GM06990 (cell line): ENCODE results near the gene UVSSA.

Experiments
- DNase-seq: peaks from one replicate; pipeline ENCODE4 v3.0.0-alpha.2; 2011; ENCODE audit not compliant: insufficient read length; ENCODE audit errors: extremely low read depth
- H3K27me3 ChIP-seq: replicated peaks from 2 replicates; pipeline ENCODE4 v1.6.0; 2011; ENCODE audit warnings: low read length; ENCODE audit not compliant: control insufficient read depth, insufficient read depth
- H3K36me3 ChIP-seq: 2 replicates; pipeline ENCODE4 v1.5.1; 2011; ENCODE audit warnings: low read length; ENCODE audit not compliant: control insufficient read depth, insufficient read depth
- H3K4me3 ChIP-seq: replicated peaks from 2 replicates; pipeline ENCODE4 v1.5.1; 2011; ENCODE audit warnings: low read depth, mild to moderate bottlenecking, control low read depth, low read length
- CTCF ChIP-seq: IDR thresholded peaks from 2 replicates; pipeline ENCODE4 v1.5.1; 2011; ENCODE audit warnings: low read length, control low read depth, mild to moderate bottlenecking, inconsistent platforms; ENCODE audit not compliant: insufficient read depth, poor library complexity, severe bottlenecking

The UVSSA gene

GRCh38 chr4:1378559-1379231, 31.7 kb downstream of the UVSSA start:
- Histone ChIP-seq H3K27me3 (no peaks in the 10 kb centered on the region), H3K36me3 (peaks cover 3% of the 10 kb centered on the region), H3K4me3 (no peak overlapping the region)
- TF ChIP-seq CTCF, result no peak
- DNase-seq, result no peak

- no peak overlapping the region for H3K4me3 ChIP-seq
- peaks cover 4% of the 10 kb centered on the region for H3K36me3 ChIP-seq
- DNase-seq, result no peak
- no peak for TF ChIP-seq CTCF
- H3K27me3 ChIP-seq, result no peaks in the 10 kb centered on the region
Measured at GRCh38 chr4:1379351-1379781, 32.4 kb downstream of the UVSSA start.

DNA sequence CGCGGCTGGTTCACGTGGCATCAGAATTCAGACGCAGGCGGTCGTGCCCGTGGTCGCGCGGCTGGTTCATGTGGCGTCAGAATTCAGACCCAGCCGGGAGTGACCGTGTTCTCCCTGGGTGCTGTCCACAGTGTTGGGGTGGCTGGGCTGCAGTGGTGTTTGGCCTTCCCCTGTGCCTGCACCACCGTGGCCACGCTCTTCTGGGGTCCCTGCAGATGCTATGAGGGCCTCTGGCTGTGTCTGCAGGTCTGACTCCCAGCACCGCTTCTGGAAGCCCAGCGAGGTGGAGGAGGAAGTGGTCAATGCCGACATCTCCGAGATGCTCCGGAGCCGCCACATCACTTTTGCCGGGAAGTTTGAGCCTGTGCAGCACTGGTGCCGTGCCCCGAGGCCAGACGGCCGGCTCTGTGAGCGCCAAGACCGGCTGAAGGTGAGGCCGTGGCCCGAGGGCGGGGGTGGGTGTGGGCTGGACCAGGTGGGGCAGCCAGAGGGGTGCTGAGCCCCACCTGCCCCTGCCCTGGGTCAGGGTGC, 32.9 kb downstream of the UVSSA start:
- no peak for TF ChIP-seq CTCF
- H3K4me3 ChIP-seq, result no peak overlapping the region

DNA sequence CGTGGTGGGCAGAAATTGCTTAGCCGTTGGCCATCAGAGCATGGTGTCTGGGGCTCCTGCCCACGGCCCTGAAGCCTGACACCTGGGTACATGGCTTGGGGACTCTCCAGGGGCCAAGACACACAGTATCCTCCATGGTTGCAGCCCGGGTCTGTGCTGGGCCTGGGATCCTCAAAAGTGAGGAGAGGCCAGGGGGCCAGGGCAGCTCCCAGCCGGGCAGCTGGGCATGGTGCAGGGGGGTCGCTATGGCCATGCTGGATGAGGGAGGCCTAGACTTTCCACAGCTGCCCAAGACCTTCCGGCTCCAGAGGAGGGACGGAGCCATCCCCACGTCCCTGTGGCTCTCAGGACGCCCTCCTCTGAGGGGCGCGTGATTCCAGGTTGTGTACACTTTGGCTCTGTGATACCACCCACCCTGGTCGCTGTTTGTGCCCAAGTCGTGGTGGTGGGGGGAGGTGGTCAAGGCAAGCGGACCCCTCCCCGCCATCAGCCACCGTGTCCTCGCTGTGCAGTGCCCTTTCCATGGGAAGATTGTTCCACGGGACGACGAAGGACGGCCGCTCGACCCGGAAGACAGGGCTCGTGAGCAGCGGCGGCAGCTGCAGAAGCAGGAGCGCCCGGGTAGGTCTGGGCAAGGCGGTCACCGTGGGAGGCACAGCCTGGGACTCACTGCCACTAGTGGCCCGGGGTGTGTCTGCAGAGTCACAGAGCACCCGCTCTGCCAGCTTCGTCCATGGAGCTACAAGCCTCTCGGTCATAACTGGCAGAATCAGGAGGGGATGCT, 33.6 kb downstream of the UVSSA start:
- no peak for DNase-seq
- TF ChIP-seq CTCF, result no peak
- peaks cover 3% of the 10 kb centered on the region for H3K36me3 ChIP-seq
- H3K4me3 ChIP-seq, result no peak overlapping the region
- H3K27me3 ChIP-seq, result no peaks in the 10 kb centered on the region

More for the DNA sequence above, 32.9 kb downstream of the UVSSA start:
- H3K27me3 ChIP-seq, result no peaks in the 10 kb centered on the region
- peaks cover 4% of the 10 kb centered on the region for H3K36me3 ChIP-seq
- no peak for DNase-seq

- Histone ChIP-seq H3K27me3 (no peaks in the 10 kb centered on the region), H3K36me3 (peaks cover 2% of the 10 kb centered on the region), H3K4me3 (no peak overlapping the region)
- no peak for TF ChIP-seq CTCF
- DNase-seq, result no peak
Measured at GRCh38 chr4:1381181-1381621, 34.2 kb downstream of the UVSSA start.
